Psoas muscle (tissue), 8 donors: ENCODE results near the gene PRR14. TPM values are rescaled to one million over a fixed set of nuclear protein-coding genes. Genes with fewer than 3 reads are reported as not detected.

Experiments
- ATAC-seq, 4 donors: fragments of 200-7000 bp; cut with Tn5 transposase; one replicate each; pipeline ENCODE4 v1.9.1; 2020; ENCODE audit warnings: moderate library complexity in 3 of 4, mild to moderate bottlenecking in 2 of 4
- DNase-seq, 2 donors: peaks; one replicate each; pipeline ENCODE4 v3.0.0-alpha.2; 2020
- H3K27ac ChIP-seq: fragments of 200-600 bp; one replicate; pipeline ENCODE4 v1.8.0; 2022
- H3K27me3 ChIP-seq, 3 donors: fragments of 200-600 bp in 1 of 3; one replicate each; pipeline versions ENCODE4 v1.6.1 to v1.8.0; 2013 to 2022; ENCODE audit warnings: low read length in 2 of 3, mild to moderate bottlenecking in 2 of 3, moderate library complexity in 1 of 3; ENCODE audit not compliant: insufficient read depth in 3 of 3
- H3K36me3 ChIP-seq, 2 donors: fragments of 200-600 bp in 1 of 2; one replicate each; pipeline versions ENCODE4 v1.6.1 to v1.8.0; 2013 to 2022; ENCODE audit warnings: low read depth in 1 of 2, mild to moderate bottlenecking in 1 of 2, moderate library complexity in 1 of 2; ENCODE audit not compliant: insufficient read depth in 1 of 2
- H3K4me1 ChIP-seq: fragments of 200-600 bp; one replicate; pipeline ENCODE4 v1.8.0; 2022
- H3K4me3 ChIP-seq: fragments of 200-600 bp; one replicate; pipeline ENCODE4 v1.8.0; 2022; ENCODE audit warnings: mild to moderate bottlenecking
- H3K9me3 ChIP-seq: fragments of 200-600 bp; one replicate; pipeline ENCODE4 v1.8.0; 2022
- CTCF ChIP-seq: fragments of 200-600 bp; IDR thresholded peaks from one replicate; pipeline ENCODE4 v1.8.0; 2022; ENCODE audit warnings: antibody characterized with exemption
- WGBS, 3 donors: extraction: QIAGEN DNeasy Blood & Tissue Kit; methylation state at CpG; one replicate each; pipeline versions ENCODE4 v1.1.6 to v1.1.7; 2013; 5-methylcytosine and 5-hydroxymethylcytosine counted together
- intact Hi-C, 2 donors: fragments of 100-400 bp; cut with DNase I; formaldehyde crosslinking; loops; one replicate each; pipeline versions ENCODE4 v1.11.0 to v1.14.2; 2022
- polyA plus RNA-seq, 3 donors: library from polyadenylated mRNA; stranded (reverse); fragments of 200-250 nt; gene quantifications; one replicate each; pipeline ENCODE4 v1.2.3, GENCODE V29; 2013
- total RNA-seq, 4 donors: library from RNA; stranded (reverse); fragmentation: NEBNext Ultra II Directional in 2 of 4; extraction: Animal tissue kit (Norgen Biotek cat#: 25700) in 2 of 4; gene quantifications; one replicate each; pipeline versions ENCODE4 v1.2.1 to v1.2.4, GENCODE V29; 2021 to 2023
- donor health status: healthy with polysubstance abuse.
- donor health status: DM: no; HTN: no; CAD: no; lungs with moderate emphysema.
- donor health status: Bipolar disorder and iron deficiency.
- donor health status: healthy.
- donor health status: DM: yes; HTN: yes; CAD: no.
- donor health status: DM: no; HTN: no; CAD: no.
- donor health status: DM: no; HTN: no; CAD: no.
- donor health status: DM: yes; HTN: yes; CAD: no.

PRR14 gene
- total and polyA plus RNA-seq, 7 donors: 13.4 to 26.8 (median 23.8) TPM

- peaks cover 17% of the 10 kb centered on the region for H3K4me1 ChIP-seq
- peaks cover 0 to 27% of the 10 kb centered on the region in 2 donors for H3K36me3 ChIP-seq
- peak overlapping the region; percentile 98 for H3K4me3 ChIP-seq
- WGBS, 3 donors: 10 to 12% (median 12%) methylated on average over 26 of the region's 26 CpGs
- no peaks in the 10 kb centered on the region for H3K27me3 ChIP-seq
- intact Hi-C loops: loop anchor here (2.0 to 5.0 kb wide), 2 partner anchors 35 to 37 kb away; no protein-coding TSS in a partner anchor
- no peak for DNase-seq
- TF ChIP-seq CTCF: no peak
- no peaks in the 10 kb centered on the region for H3K9me3 ChIP-seq
- peak overlapping the region; percentile 95 for H3K27ac ChIP-seq
- ATAC-seq: peak in 2 of 4 donors; percentile 93 to 95
Observed at GRCh38 chr16:30697264-30698138, 46.7 kb downstream of the PRR14 start.

- Histone ChIP-seq H3K27me3 (no peaks in the 10 kb centered on the region), H3K4me1 (peaks cover 17% of the 10 kb centered on the region), H3K9me3 (no peaks in the 10 kb centered on the region), H3K27ac (peak overlapping the region; percentile 95), H3K4me3 (peak overlapping the region; percentile 98), H3K36me3 (peaks cover 0 to 35% of the 10 kb centered on the region in 2 donors)
- DNase-seq: peak; percentile 99 to 100
- WGBS, 3 donors: 0% methylated on average over 45 to 72 of the region's 76 CpGs
- ATAC-seq: peak; percentile 88 to 94 (median 91)
- no peak for TF ChIP-seq CTCF
- intact Hi-C loops: loop anchor here in 1 of 2 donors (5.0 kb wide), 1 partner anchor 36 kb away; no protein-coding TSS in a partner anchor
Observed at GRCh38 chr16:30698139-30698815, 47.5 kb downstream of the PRR14 start.

GRCh38 chr16:30698816-30699614 is 48.3 kb downstream of the PRR14 start, which contains the start of gene SRCAP:
TSS of gene SRCAP (plus strand) at chr16:30699171. CDS start at chr16:30700825, 1,654 bp downstream.
- peak; percentile 89 to 95 for DNase-seq
- peak; percentile 73 to 80 (median 76) for ATAC-seq
- Histone ChIP-seq H3K36me3 (peaks cover under 1 to 42% of the 10 kb centered on the region in 2 donors), H3K27me3 (no peaks in the 10 kb centered on the region), H3K9me3 (no peaks in the 10 kb centered on the region), H3K27ac (peak within 1 kb of the TSS; percentile 95), H3K4me1 (peaks cover 17% of the 10 kb centered on the region), H3K4me3 (peak within 1 kb of the TSS; percentile 98)
- TF ChIP-seq CTCF: no peak
- intact Hi-C loops: loop anchor here in 1 of 2 donors (5.0 kb wide), 1 partner anchor 37 kb away; no protein-coding TSS in a partner anchor
- 1 to 3% (median 2%) methylated on average over 49 to 57 of the region's 57 CpGs for WGBS, 3 donors

GRCh38 chr16:30699615-30700099 is 48.9 kb downstream of the PRR14 start:
- TF ChIP-seq CTCF: no peak
- peaks cover 17% of the 10 kb centered on the region for H3K4me1 ChIP-seq
- DNase-seq (no peak), ATAC-seq (no peak)
- intact Hi-C loops: loop anchor here (5.0 kb wide), 2 partner anchors 37 to 43 kb away; a partner anchor contains a TSS
- peak overlapping the region; percentile 98 for H3K4me3 ChIP-seq
- peaks cover 3 to 49% of the 10 kb centered on the region in 2 donors for H3K36me3 ChIP-seq
- H3K9me3 ChIP-seq: no peaks in the 10 kb centered on the region
- 46 to 55% (median 46%) methylated on average over 8 of the region's 8 CpGs for WGBS, 3 donors
- no peaks in the 10 kb centered on the region for H3K27me3 ChIP-seq
- peak overlapping the region; percentile 95 for H3K27ac ChIP-seq
